ENCODE data around the gene RAB11B. TPM values are rescaled to one million over a fixed set of nuclear protein-coding genes. Genes with fewer than 3 reads are reported as not detected.

RAB11B gene
- total RNA-seq, 1 experiment from 2014 or later: 140 TPM

DNA sequence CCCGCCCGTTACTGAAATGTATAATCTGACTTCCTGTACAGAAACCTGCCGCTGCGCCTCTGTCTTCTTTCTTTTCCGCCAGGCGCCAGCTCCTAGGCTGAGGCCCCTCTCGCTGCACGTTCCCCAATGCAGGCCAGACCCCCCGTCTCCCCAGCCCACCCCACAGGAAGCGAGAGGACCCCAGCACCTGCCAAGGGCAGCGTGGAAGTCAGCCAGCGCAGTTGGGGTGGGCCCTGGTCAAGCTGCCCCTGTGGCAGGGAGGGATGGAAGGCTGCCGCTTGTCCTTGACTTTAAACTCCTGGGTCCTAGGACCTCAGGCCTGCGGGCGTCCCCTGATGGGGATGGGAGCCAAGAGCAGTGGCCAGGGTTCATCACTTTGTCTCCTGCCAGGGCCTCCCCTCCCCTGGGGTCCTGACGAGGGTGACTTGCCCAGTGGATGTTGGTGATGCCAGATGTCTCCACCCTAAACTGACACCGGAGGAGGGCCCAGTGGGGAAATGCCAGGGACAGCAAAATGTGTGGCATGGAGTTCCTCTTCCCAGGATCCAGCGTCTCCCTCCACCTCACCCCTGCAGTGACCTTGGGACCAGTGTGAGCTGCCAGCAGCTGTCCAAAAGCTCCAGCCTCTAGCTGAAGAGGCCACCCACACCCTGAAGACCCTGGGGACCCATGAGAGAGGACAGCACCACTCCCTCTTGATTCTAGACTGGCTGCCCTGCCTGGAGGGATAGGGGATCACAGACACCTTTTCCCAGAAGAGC lies 14.4 kb downstream of the RAB11B start:
- no peak overlapping the region for H3K27ac ChIP-seq (ENCODE audit: low read depth, low read length)
- intact Hi-C loops (cut with micrococcal nuclease): no loop called here
- no peaks in the 10 kb centered on the region for H3K9me2 ChIP-seq (ENCODE audit: insufficient read depth)
- POLR2A ChIA-PET: no interaction called here
- H3K79me2 ChIP-seq (ENCODE audit: insufficient read depth, low read length): 0 out of 2 replicates have a peak, but pooled peaks cover under 1% of the 10 kb centered on the region
- DNase-seq (ENCODE audit: low read depth, low spot score) (no peak), ATAC-seq (no peak)
- BruUV-seq (replicated peaks): no TSS peak
- no peaks in the 10 kb centered on the region for H3K27me3 ChIP-seq (ENCODE audit: insufficient read depth, low read length)
- no peak overlapping the region for H3K4me3 ChIP-seq (replicated peaks in 1 of 2; ENCODE audit: low read depth in 1 of 2, low read length in 2 of 2)
- H3K4me2 ChIP-seq (ENCODE audit: low read length): no peak overlapping the region
- CTCF ChIA-PET: no interaction called here
- peaks cover 6 to 16% of the 10 kb centered on the region in 2 experiments; a peak in 3 of 4 replicates for H3K36me3 ChIP-seq (ENCODE audit: control insufficient read depth in 1 of 2, insufficient read depth in 2 of 2, low read length in 2 of 2)
- RAD21 ChIA-PET (ENCODE audit: low non-redundant PET in 1 of 2, low total read pairs in 2 of 2, uncharacterized antibody in 2 of 2, unreplicated experiment in 2 of 2): no interaction called here
- H2AFZ ChIP-seq (ENCODE audit: low read depth, low read length, poor library complexity, severe bottlenecking): no peak overlapping the region
- H3K9ac ChIP-seq (ENCODE audit: low read length): no peak overlapping the region
- no peaks in the 10 kb centered on the region for H4K20me1 ChIP-seq (ENCODE audit: insufficient read depth)
- no peaks in the 10 kb centered on the region for H3K4me1 ChIP-seq (ENCODE audit: control insufficient read depth in 1 of 2, insufficient read depth in 2 of 2, low read length in 2 of 2)
- TF ChIP-seq, protein P1, sequence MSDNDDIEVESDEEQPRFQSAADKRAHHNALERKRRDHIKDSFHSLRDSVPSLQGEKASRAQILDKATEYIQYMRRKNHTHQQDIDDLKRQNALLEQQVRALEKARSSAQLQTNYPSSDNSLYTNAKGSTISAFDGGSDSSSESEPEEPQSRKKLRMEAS (IDR thresholded peaks at IDR 0.05): no peak
- TF ChIP-seq SIN3A (IDR thresholded peaks at IDR 0.05; ENCODE audit: low read depth): no peak
- TF ChIP-seq CBX3 (IDR thresholded peaks at IDR 0.05; ENCODE audit: low read depth): no peak
- TF ChIP-seq JUND (IDR thresholded peaks at IDR 0.05): no peak
- TF ChIP-seq ZNF274 (IDR thresholded peaks at IDR 0.05; ENCODE audit: low read depth, low read length): no peak
- TF ChIP-seq CEBPB (IDR thresholded peaks at IDR 0.05; ENCODE audit: low read depth): no peak
- no peak for TF ChIP-seq ELF1 (IDR thresholded peaks at IDR 0.05; ENCODE audit: borderline replicate concordance, low read depth)
- TF ChIP-seq EZH2 (IDR thresholded peaks at IDR 0.05): no peak
- no peak for TF ChIP-seq REST (IDR thresholded peaks at IDR 0.05; ENCODE audit: low read depth)
- TF ChIP-seq SRF (IDR thresholded peaks at IDR 0.05; ENCODE audit: low read depth): no peak
- H3K9me3 ChIP-seq (ENCODE audit: control insufficient read depth in 1 of 2, insufficient read depth in 1 of 2, low read depth in 1 of 2, low read length in 2 of 2): no peaks in the 10 kb centered on the region
